Measurements from ENCODE around the gene SPRY1.

SPRY1 gene

GRCh38 chr4:123406872-123407271, 10.3 kb downstream of the SPRY1 start:
- Histone ChIP-seq H3K27me3 (replicated peaks in 2 of 5; ENCODE audit: control insufficient read depth in 4 of 5, insufficient read depth in 5 of 5, low read length in 4 of 5) (no peaks in the 10 kb centered on the region), H3K4me1 (ENCODE audit: control extremely low read depth in 1 of 4, control insufficient read depth in 4 of 4, insufficient read depth in 4 of 4, low read length in 3 of 4) (peaks cover 3 to 38% (median 13%) of the 10 kb centered on the region in 4 experiments), H3K27ac (ENCODE audit: insufficient read depth in 1 of 2, low read depth in 1 of 2, low read length in 2 of 2, poor library complexity in 1 of 2, severe bottlenecking in 2 of 2) (no peak overlapping the region), H3K9me3 (ENCODE audit: control extremely low read depth in 1 of 5, control insufficient read depth in 4 of 5, insufficient read depth in 2 of 5, low read depth in 1 of 5, low read length in 4 of 5) (no peaks in the 10 kb centered on the region), H3K4me3 (ENCODE audit: control insufficient read depth in 1 of 7, extremely low read depth in 1 of 7, insufficient read depth in 4 of 7, low read depth in 2 of 7, low read length in 6 of 7) (no peak overlapping the region), H3K36me3 (ENCODE audit: control insufficient read depth in 4 of 4, insufficient read depth in 4 of 4, low read length in 3 of 4) (peaks cover 4 to 20% (median 11%) of the 10 kb centered on the region in 4 experiments)
- 95% methylated on average over 3 of the region's 4 CpGs for WGBS (ENCODE audit: insufficient coverage)
- ChIA-PET CTCF (interaction anchor here (1.1 to 5.5 kb wide), 6 partner anchors 10 to 157 kb away, joined by 4 to 18 read pairs (median 6); partner anchors contain the start of gene SPRY1), POLR2A (no interaction called here)
- no peak for DNase-seq

- no peaks in the 10 kb centered on the region for H3K9me3 ChIP-seq (ENCODE audit: control extremely low read depth in 1 of 5, control insufficient read depth in 4 of 5, insufficient read depth in 2 of 5, low read depth in 1 of 5, low read length in 4 of 5)
- H3K27ac ChIP-seq (ENCODE audit: insufficient read depth in 1 of 2, low read depth in 1 of 2, low read length in 2 of 2, poor library complexity in 1 of 2, severe bottlenecking in 2 of 2) = no peak overlapping the region
- H3K27me3 ChIP-seq (replicated peaks in 2 of 5; ENCODE audit: control insufficient read depth in 4 of 5, insufficient read depth in 5 of 5, low read length in 4 of 5) = no peaks in the 10 kb centered on the region
- CTCF ChIA-PET = interaction anchor here (5.5 to 6.1 kb wide), 2 partner anchors 9 to 156 kb away, joined by 18 to 30 read pairs; no protein-coding TSS in a partner anchor
- H3K36me3 ChIP-seq (ENCODE audit: control insufficient read depth in 4 of 4, insufficient read depth in 4 of 4, low read length in 3 of 4) = peaks cover 0 to 6% (median 3%) of the 10 kb centered on the region in 4 experiments
- 100% methylated on average over 5 of the region's 5 CpGs for WGBS (ENCODE audit: insufficient coverage)
- H3K4me3 ChIP-seq (ENCODE audit: control insufficient read depth in 1 of 7, extremely low read depth in 1 of 7, insufficient read depth in 4 of 7, low read depth in 2 of 7, low read length in 6 of 7) = no peak overlapping the region
- peaks cover 13 to 40% (median 23%) of the 10 kb centered on the region in 4 experiments for H3K4me1 ChIP-seq (ENCODE audit: control extremely low read depth in 1 of 4, control insufficient read depth in 4 of 4, insufficient read depth in 4 of 4, low read length in 3 of 4)
- POLR2A ChIA-PET = interaction anchor here (2.0 kb wide), 1 partner anchor 9 kb away, joined by 7 read pairs; no protein-coding TSS in a partner anchor
- DNase-seq = no peak
These were observed 12.0 kb downstream of the SPRY1 start for GRCh38 chr4:123408471-123409084.

GRCh38 chr4:123409334-123409733, 12.7 kb downstream of the SPRY1 start:
- DNase-seq = no peak
- 100% methylated on average over 2 of the region's 2 CpGs for WGBS (ENCODE audit: insufficient coverage)
- POLR2A ChIA-PET = interaction anchor here (2.0 kb wide), 1 partner anchor 10 kb away, joined by 7 read pairs; no protein-coding TSS in a partner anchor
- peaks cover 16 to 42% (median 26%) of the 10 kb centered on the region in 4 experiments for H3K4me1 ChIP-seq (ENCODE audit: control extremely low read depth in 1 of 4, control insufficient read depth in 4 of 4, insufficient read depth in 4 of 4, low read length in 3 of 4)
- H3K27ac ChIP-seq (ENCODE audit: insufficient read depth in 1 of 2, low read depth in 1 of 2, low read length in 2 of 2, poor library complexity in 1 of 2, severe bottlenecking in 2 of 2) = no peak overlapping the region
- CTCF ChIA-PET = interaction anchor here (1.3 to 6.1 kb wide), 2 partner anchors 9 to 188 kb away, joined by 3 to 30 read pairs; no protein-coding TSS in a partner anchor
- H3K36me3 ChIP-seq (ENCODE audit: control insufficient read depth in 4 of 4, insufficient read depth in 4 of 4, low read length in 3 of 4) = peaks cover 0 to 3% (median 0%) of the 10 kb centered on the region in 4 experiments
- no peaks in the 10 kb centered on the region for H3K9me3 ChIP-seq (ENCODE audit: control extremely low read depth in 1 of 5, control insufficient read depth in 4 of 5, insufficient read depth in 2 of 5, low read depth in 1 of 5, low read length in 4 of 5)
- H3K4me3 ChIP-seq (ENCODE audit: control insufficient read depth in 1 of 7, extremely low read depth in 1 of 7, insufficient read depth in 4 of 7, low read depth in 2 of 7, low read length in 6 of 7) = no peak overlapping the region
- no peaks in the 10 kb centered on the region for H3K27me3 ChIP-seq (replicated peaks in 2 of 5; ENCODE audit: control insufficient read depth in 4 of 5, insufficient read depth in 5 of 5, low read length in 4 of 5)

- Histone ChIP-seq H3K4me1 (ENCODE audit: control extremely low read depth in 1 of 4, control insufficient read depth in 4 of 4, insufficient read depth in 4 of 4, low read length in 3 of 4) (peaks cover 29 to 54% (median 40%) of the 10 kb centered on the region in 4 experiments), H3K9me3 (ENCODE audit: control extremely low read depth in 1 of 5, control insufficient read depth in 4 of 5, insufficient read depth in 2 of 5, low read depth in 1 of 5, low read length in 4 of 5) (no peaks in the 10 kb centered on the region), H3K36me3 (ENCODE audit: control insufficient read depth in 4 of 4, insufficient read depth in 4 of 4, low read length in 3 of 4) (no peaks in the 10 kb centered on the region), H3K27me3 (replicated peaks in 2 of 5; ENCODE audit: control insufficient read depth in 4 of 5, insufficient read depth in 5 of 5, low read length in 4 of 5) (no peaks in the 10 kb centered on the region), H3K4me3 (ENCODE audit: control insufficient read depth in 1 of 7, extremely low read depth in 1 of 7, insufficient read depth in 4 of 7, low read depth in 2 of 7, low read length in 6 of 7) (no peak overlapping the region), H3K27ac (ENCODE audit: insufficient read depth in 1 of 2, low read depth in 1 of 2, low read length in 2 of 2, poor library complexity in 1 of 2, severe bottlenecking in 2 of 2) (no peak overlapping the region)
- no peak for DNase-seq
- 94% methylated on average over 4 of the region's 5 CpGs for WGBS (ENCODE audit: insufficient coverage)
- CTCF ChIA-PET = interaction anchor here (0.7 to 6.1 kb wide), 8 partner anchors 8 to 1460 kb away, joined by 3 to 30 read pairs (median 3); partner anchors contain the start of gene TRPC3
- POLR2A ChIA-PET = interaction anchor here (0.7 to 1.2 kb wide), 2 partner anchors 10 to 14 kb away, joined by 3 to 4 read pairs; partner anchors contain the start of gene SPRY1
These were observed 14.9 kb downstream of the SPRY1 start for GRCh38 chr4:123411514-123411913.

- peak overlapping the region in 1 of 7 experiments; percentile 41 for H3K4me3 ChIP-seq (ENCODE audit: control insufficient read depth in 1 of 7, extremely low read depth in 1 of 7, insufficient read depth in 4 of 7, low read depth in 2 of 7, low read length in 6 of 7)
- no CpG with 5 or more reads among the region's 1 CpG for WGBS (ENCODE audit: insufficient coverage)
- H3K36me3 ChIP-seq (ENCODE audit: control insufficient read depth in 4 of 4, insufficient read depth in 4 of 4, low read length in 3 of 4) = no peaks in the 10 kb centered on the region
- H3K4me1 ChIP-seq (ENCODE audit: control extremely low read depth in 1 of 4, control insufficient read depth in 4 of 4, insufficient read depth in 4 of 4, low read length in 3 of 4) = peaks cover 33 to 60% (median 46%) of the 10 kb centered on the region in 4 experiments
- POLR2A ChIA-PET = interaction anchor here (0.6 to 1.2 kb wide), 3 partner anchors 11 to 32 kb away, joined by 3 to 4 read pairs (median 3); partner anchors contain the start of gene SPRY1
- no peak overlapping the region for H3K27ac ChIP-seq (ENCODE audit: insufficient read depth in 1 of 2, low read depth in 1 of 2, low read length in 2 of 2, poor library complexity in 1 of 2, severe bottlenecking in 2 of 2)
- no peaks in the 10 kb centered on the region for H3K9me3 ChIP-seq (ENCODE audit: control extremely low read depth in 1 of 5, control insufficient read depth in 4 of 5, insufficient read depth in 2 of 5, low read depth in 1 of 5, low read length in 4 of 5)
- CTCF ChIA-PET = interaction anchor here (0.7 to 6.1 kb wide), 10 partner anchors 9 to 1460 kb away, joined by 3 to 30 read pairs (median 3); partner anchors contain the start of genes SPRY1 and TRPC3
- DNase-seq = peak in 2 of 3 donors; percentile 40 to 64
- H3K27me3 ChIP-seq (replicated peaks in 2 of 5; ENCODE audit: control insufficient read depth in 4 of 5, insufficient read depth in 5 of 5, low read length in 4 of 5) = no peaks in the 10 kb centered on the region
These were observed 15.5 kb downstream of the SPRY1 start for GRCh38 chr4:123412091-123412505.

GRCh38 chr4:123412700-123413512, 16.3 kb downstream of the SPRY1 start:
- Histone ChIP-seq H3K27me3 (replicated peaks in 2 of 5; ENCODE audit: control insufficient read depth in 4 of 5, insufficient read depth in 5 of 5, low read length in 4 of 5) (no peaks in the 10 kb centered on the region), H3K36me3 (ENCODE audit: control insufficient read depth in 4 of 4, insufficient read depth in 4 of 4, low read length in 3 of 4) (no peaks in the 10 kb centered on the region), H3K9me3 (ENCODE audit: control extremely low read depth in 1 of 5, control insufficient read depth in 4 of 5, insufficient read depth in 2 of 5, low read depth in 1 of 5, low read length in 4 of 5) (no peaks in the 10 kb centered on the region), H3K27ac (ENCODE audit: insufficient read depth in 1 of 2, low read depth in 1 of 2, low read length in 2 of 2, poor library complexity in 1 of 2, severe bottlenecking in 2 of 2) (no peak overlapping the region), H3K4me1 (ENCODE audit: control extremely low read depth in 1 of 4, control insufficient read depth in 4 of 4, insufficient read depth in 4 of 4, low read length in 3 of 4) (peaks cover 39 to 68% (median 54%) of the 10 kb centered on the region in 4 experiments), H3K4me3 (ENCODE audit: control insufficient read depth in 1 of 7, extremely low read depth in 1 of 7, insufficient read depth in 4 of 7, low read depth in 2 of 7, low read length in 6 of 7) (no peak overlapping the region)
- ChIA-PET CTCF (interaction anchor here (0.6 to 6.1 kb wide), 8 partner anchors 10 to 123 kb away, joined by 3 to 30 read pairs (median 3); partner anchors contain the start of gene SPRY1), POLR2A (interaction anchor here (0.6 kb wide), 1 partner anchor 32 kb away, joined by 3 read pairs; no protein-coding TSS in a partner anchor)
- no CpG with 5 or more reads among the region's 4 CpGs for WGBS (ENCODE audit: insufficient coverage)
- DNase-seq = no peak
